HepG2 (cell line): ENCODE data around the gene LGI4. TPM values are rescaled to one million over a fixed set of nuclear protein-coding genes. Genes with fewer than 3 reads are reported as not detected.

ENCODE experiments used
- BRD4 ChIP-seq: sonication (generic); formaldehyde crosslinking; IDR thresholded peaks from 2 replicates; pipeline ENCODE4 v1.4.0; 2020; ENCODE audit warnings: missing genetic modification reagents
- CREM ChIP-seq, 2 experiments: sonication (generic) in 1 of 2; formaldehyde crosslinking in 1 of 2; IDR thresholded peaks; 2 replicates each; pipeline versions ENCODE4 v1.4.0 to v1.6.1; 2016 to 2020; ENCODE audit warnings: antibody characterized with exemption in 1 of 2, mild to moderate bottlenecking in 1 of 2, missing genetic modification reagents in 1 of 2
- DMTF1 ChIP-seq: sonication (generic); formaldehyde crosslinking; IDR thresholded peaks from 2 replicates; pipeline ENCODE4 v1.4.0; 2020; ENCODE audit warnings: mild to moderate bottlenecking, missing genetic modification reagents
- HMG20A ChIP-seq: IDR thresholded peaks from 2 replicates; pipeline ENCODE4 v1.6.1; 2016; ENCODE audit warnings: borderline replicate concordance
- MAF1 ChIP-seq: sonication (generic); formaldehyde crosslinking; IDR thresholded peaks from 2 replicates; pipeline ENCODE4 v1.5.0; 2020; ENCODE audit warnings: missing genetic modification reagents, borderline replicate concordance
- MNT ChIP-seq: fragments of 450-650 bp; IDR thresholded peaks from 2 replicates; pipeline ENCODE4 v1.6.1; 2016
- NRL ChIP-seq: sonication (generic); formaldehyde crosslinking; IDR thresholded peaks from 2 replicates; pipeline ENCODE4 v1.5.0; 2020; ENCODE audit warnings: missing genetic modification reagents, mild to moderate bottlenecking, moderate library complexity, borderline replicate concordance
- PLSCR1 ChIP-seq: sonication (generic); formaldehyde crosslinking; IDR thresholded peaks from 2 replicates; pipeline ENCODE4 v1.5.0; 2020; ENCODE audit warnings: missing genetic modification reagents, mild to moderate bottlenecking, borderline replicate concordance
- SNAPC2 ChIP-seq: sonication (generic); formaldehyde crosslinking; IDR thresholded peaks from 2 replicates; pipeline ENCODE4 v1.8.1; 2022; ENCODE audit warnings: mild to moderate bottlenecking, missing genetic modification reagents
- THYN1 ChIP-seq: sonication (generic); formaldehyde crosslinking; IDR thresholded peaks from 2 replicates; pipeline ENCODE4 v1.8.1; 2023; ENCODE audit warnings: low read depth, mild to moderate bottlenecking, moderate library complexity, missing genetic modification reagents, borderline replicate concordance
- ZBTB44 ChIP-seq: sonication (generic); formaldehyde crosslinking; IDR thresholded peaks from 2 replicates; pipeline ENCODE4 v1.4.0; 2020; ENCODE audit warnings: missing genetic modification reagents
- ZBTB7B ChIP-seq: sonication (generic); formaldehyde crosslinking; IDR thresholded peaks from 2 replicates; pipeline ENCODE4 v1.4.0; 2020; ENCODE audit warnings: missing genetic modification reagents
- ZFY ChIP-seq: sonication (generic); formaldehyde crosslinking; IDR thresholded peaks from 2 replicates; pipeline ENCODE4 v1.4.0; 2020; ENCODE audit warnings: missing genetic modification reagents
- ZMAT5 ChIP-seq: sonication (generic); formaldehyde crosslinking; IDR thresholded peaks from 2 replicates; pipeline ENCODE4 v1.5.0; 2020; ENCODE audit warnings: mild to moderate bottlenecking, low read depth, missing genetic modification reagents, borderline replicate concordance
- ZNF607 ChIP-seq: sonication (generic); formaldehyde crosslinking; IDR thresholded peaks from 2 replicates; pipeline ENCODE4 v1.5.1; 2020; ENCODE audit warnings: missing genetic modification reagents, mild to moderate bottlenecking, borderline replicate concordance
- ZNF710 ChIP-seq: sonication (generic); formaldehyde crosslinking; IDR thresholded peaks from 2 replicates; pipeline ENCODE4 v1.5.0; 2020; ENCODE audit warnings: mild to moderate bottlenecking, missing genetic modification reagents, borderline replicate concordance
- ZSCAN31 ChIP-seq: sonication (generic); formaldehyde crosslinking; IDR thresholded peaks from 2 replicates; pipeline ENCODE4 v1.5.0; 2020; ENCODE audit warnings: low read depth, mild to moderate bottlenecking, missing genetic modification reagents
- polyA plus RNA-seq, 8 experiments: library from polyadenylated mRNA; depleted of rRNA in 3 of 8; stranded (reverse) in 7 of 8; unstranded in 1 of 8; fragments of >200 nt; fragmentation: Illumina TruSeq in 4 of 8; extraction: Trizol in 4 of 8; gene quantifications; 2 replicates each; pipeline versions ENCODE4 v1.2.1 to v1.2.3, GENCODE V29; 2011 to 2016; ENCODE audit warnings: low read depth in 4 of 8, missing spikeins in 1 of 8, mixed read lengths in 1 of 8; ENCODE audit not compliant: insufficient read depth in 1 of 8
- total RNA-seq, 5 experiments: library from RNA; depleted of rRNA; stranded (reverse); fragments of >200 nt; fragmentation: Illumina TruSeq; extraction: Trizol; gene quantifications; 2 replicates each; pipeline ENCODE4 v1.2.3, GENCODE V29; 2016; ENCODE audit warnings: low read depth in 1 of 5

LGI4 gene
- total and polyA plus RNA-seq, 2 of the 13 experiments (the other 11 are each of a cell fraction or from before 2014, with no cell fraction given): 2.8 TPM; not detected in 1

- peak; percentile 73; the same call in 1 of the 2 replicates for TF ChIP-seq ZNF607 (CRISPR knock-in tag)
- no peak for TF ChIP-seq PLSCR1 (CRISPR knock-in tag)
- TF ChIP-seq ZBTB7B: peak; percentile 64; the same call in 1 of the 2 replicates
- no peak for TF ChIP-seq ZSCAN31 (CRISPR knock-in tag)
- no peak for TF ChIP-seq ZMAT5 (CRISPR knock-in tag)
- no peak for TF ChIP-seq DMTF1 (CRISPR knock-in tag)
- peak; percentile 80; the same call in 1 of the 2 replicates for TF ChIP-seq BRD4 (CRISPR knock-in tag)
- TF ChIP-seq ZNF710 (CRISPR knock-in tag): peak; percentile 70; the same call in 1 of the 2 replicates
- TF ChIP-seq ZBTB44 (CRISPR knock-in tag): 0 out of 2 replicates have a peak, but pooled peaks have one; percentile 37
- peak; percentile 70; the same call in 1 of the 2 replicates for TF ChIP-seq ZFY (CRISPR knock-in tag)
- TF ChIP-seq SNAPC2: 0 out of 2 replicates have a peak, but pooled peaks have one; percentile 40
- TF ChIP-seq CREM (IDR thresholded peaks at IDR 0.05): peak; percentile 38; the same call in 1 of the 2 replicates
- no peak for TF ChIP-seq CREM (CRISPR knock-in tag; IDR thresholded peaks at IDR 0.05)
- no peak for TF ChIP-seq MAF1 (CRISPR knock-in tag)
- TF ChIP-seq MNT: no peak
- TF ChIP-seq NRL (CRISPR knock-in tag): 0 out of 2 replicates have a peak, but pooled peaks have one; percentile 43
- 0 out of 2 replicates have a peak, but pooled peaks have one; percentile 68 for TF ChIP-seq THYN1 (CRISPR knock-in tag)
- TF ChIP-seq HMG20A: 0 out of 2 replicates have a peak, but pooled peaks have one; percentile 46
Observed at GRCh38 chr19:35130761-35131720, 3.8 kb downstream of the LGI4 start (continued).
